ENCODE results near the gene ENOX1. TPM values are rescaled to one million over a fixed set of nuclear protein-coding genes. Genes with fewer than 3 reads are reported as not detected.
A peak's percentile ranks its signal among the peaks of the same experiment; 100 is the strongest.

ENOX1 gene
- total RNA-seq, 2 donors from 2014 or later: 1.3 to 2.4 TPM

- DNase-seq (ENCODE audit: low spot score): no peak
- no peaks in the 10 kb centered on the region for H3K9me3 ChIP-seq
- no peak overlapping the region for H3K27ac ChIP-seq
Observed at GRCh38 chr13:43274881-43275280, 511.9 kb downstream of the ENOX1 start.

GRCh38 chr13:43273362-43273761 is 513.4 kb downstream of the ENOX1 start:
- DNase-seq (ENCODE audit: low spot score): no peak
- H3K27ac ChIP-seq: no peak overlapping the region
- no peak overlapping the region for H3K4me3 ChIP-seq
- no peak for TF ChIP-seq CTCF (IDR thresholded peaks at IDR 0.05)
- no peaks in the 10 kb centered on the region for H3K27me3 ChIP-seq
- H3K4me1 ChIP-seq: peaks cover 0 to 21% of the 10 kb centered on the region in 2 donors
- H3K9me3 ChIP-seq: no peaks in the 10 kb centered on the region
- H3K36me3 ChIP-seq: no peaks in the 10 kb centered on the region

More at GRCh38 chr13:43274881-43275280, 511.9 kb downstream of the ENOX1 start:
- Histone ChIP-seq H3K4me3 (no peak overlapping the region), H3K27me3 (no peaks in the 10 kb centered on the region), H3K4me1 (peaks cover 0 to 8% of the 10 kb centered on the region in 2 donors), H3K36me3 (no peaks in the 10 kb centered on the region)
- TF ChIP-seq CTCF (IDR thresholded peaks at IDR 0.05): no peak

- no peak for DNase-seq (ENCODE audit: low spot score)
- no peaks in the 10 kb centered on the region for H3K36me3 ChIP-seq
Observed at GRCh38 chr13:43272851-43273250, 513.9 kb downstream of the ENOX1 start.

GRCh38 chr13:43271152-43271551 is 515.6 kb downstream of the ENOX1 start:
- H3K9me3 ChIP-seq: no peaks in the 10 kb centered on the region
- no peak overlapping the region for H3K27ac ChIP-seq
- peaks cover 0 to 21% of the 10 kb centered on the region in 2 donors for H3K4me1 ChIP-seq
- no peaks in the 10 kb centered on the region for H3K27me3 ChIP-seq
- no peaks in the 10 kb centered on the region for H3K36me3 ChIP-seq
- no peak for DNase-seq (ENCODE audit: low spot score)
- TF ChIP-seq CTCF (IDR thresholded peaks at IDR 0.05): no peak
- H3K4me3 ChIP-seq: no peak overlapping the region

More at GRCh38 chr13:43272851-43273250, 513.9 kb downstream of the ENOX1 start:
- no peak overlapping the region for H3K4me3 ChIP-seq
- no peak overlapping the region for H3K27ac ChIP-seq
- no peaks in the 10 kb centered on the region for H3K9me3 ChIP-seq
- no peaks in the 10 kb centered on the region for H3K27me3 ChIP-seq
- peaks cover 0 to 21% of the 10 kb centered on the region in 2 donors for H3K4me1 ChIP-seq
- no peak for TF ChIP-seq CTCF (IDR thresholded peaks at IDR 0.05)

- H3K4me3 ChIP-seq: no peak overlapping the region
- no peak for TF ChIP-seq CTCF (IDR thresholded peaks at IDR 0.05)
- H3K27me3 ChIP-seq: no peaks in the 10 kb centered on the region
- no peaks in the 10 kb centered on the region for H3K36me3 ChIP-seq
- H3K9me3 ChIP-seq: no peaks in the 10 kb centered on the region
- DNase-seq (ENCODE audit: low spot score): no peak
- peak overlapping the region in 1 of 2 donors; percentile 61 for H3K27ac ChIP-seq
- peaks cover 0 to 21% of the 10 kb centered on the region in 2 donors for H3K4me1 ChIP-seq
Observed at GRCh38 chr13:43270130-43270830, 516.5 kb downstream of the ENOX1 start.
